22Rv1 (cell line): ENCODE data around the gene LGALS7.

Experiments used
- H3K27ac ChIP-seq: fragments of 450-650 bp; 2 replicates; pipeline ENCODE4 v1.5.1; 2017
- CTCF ChIP-seq: fragments of 450-650 bp; IDR thresholded peaks from 2 replicates; pipeline ENCODE4 v1.5.1; 2017; ENCODE audit warnings: mild to moderate bottlenecking
- ZFX ChIP-seq: fragments of 450-650 bp; IDR thresholded peaks from 2 replicates; pipeline ENCODE4 v1.6.1; 2017; ENCODE audit warnings: antibody characterized with exemption, borderline replicate concordance

The LGALS7 gene

GRCh38 chr19:38733241-38733492, 40.1 kb downstream of the LGALS7 start:
- TF ChIP-seq ZFX (no peak), CTCF (no peak)
- peak overlapping the region; percentile 77 for H3K27ac ChIP-seq

GRCh38 chr19:38731654-38732301, 41.5 kb downstream of the LGALS7 start:
- peak overlapping the region; percentile 77 for H3K27ac ChIP-seq
- TF ChIP-seq ZFX (no peak), CTCF (no peak)

- TF ChIP-seq ZFX (no peak), CTCF (no peak)
- H3K27ac ChIP-seq, result peak overlapping the region; percentile 77
Measured at GRCh38 chr19:38730731-38731589, 42.4 kb downstream of the LGALS7 start.

- TF ChIP-seq ZFX, result no peak
- TF ChIP-seq CTCF, result no peak
- peak overlapping the region; percentile 77 for H3K27ac ChIP-seq
Measured at GRCh38 chr19:38730470-38730730, 42.9 kb downstream of the LGALS7 start.

GRCh38 chr19:38729653-38730469, 43.5 kb downstream of the LGALS7 start:
- H3K27ac ChIP-seq, result peak overlapping the region; percentile 77

GRCh38 chr19:38728752-38729541, 44.4 kb downstream of the LGALS7 start:
- peak overlapping the region; percentile 77 for H3K27ac ChIP-seq
- TF ChIP-seq CTCF (no peak), ZFX (no peak)

More at GRCh38 chr19:38729653-38730469, 43.5 kb downstream of the LGALS7 start:
- peak; percentile 85 for TF ChIP-seq CTCF
- no peak for TF ChIP-seq ZFX
